GM12878 (cell line): ENCODE results near the gene WDR91. TPM values are rescaled to one million over a fixed set of nuclear protein-coding genes. Genes with fewer than 3 reads are reported as not detected.

Source experiments
- BMI1 ChIP-seq: fragments of 450-650 bp; IDR thresholded peaks from 2 replicates; pipeline ENCODE4 v1.6.1; 2016; ENCODE audit warnings: mild to moderate bottlenecking, moderate library complexity, borderline replicate concordance
- CEBPB ChIP-seq, 2 experiments: fragments of 150-350 bp in 1 of 2; IDR thresholded peaks; 2 replicates each; pipeline ENCODE4 v1.6.1; 2012 to 2014; ENCODE audit warnings: low read depth in 2 of 2, low read length in 2 of 2, borderline replicate concordance in 1 of 2, inconsistent platforms in 1 of 2
- DPF2 ChIP-seq: fragments of 450-650 bp; IDR thresholded peaks from 2 replicates; pipeline ENCODE4 v1.6.1; 2017; ENCODE audit warnings: mild to moderate bottlenecking
- NR2C2 ChIP-seq: IDR thresholded peaks from 2 replicates; pipeline ENCODE4 v1.6.1; 2011; ENCODE audit warnings: borderline replicate concordance, low read depth; ENCODE audit not compliant: control insufficient read depth, insufficient read length
- RAD21 ChIP-seq: IDR thresholded peaks from 2 replicates; pipeline ENCODE4 v1.6.1; 2011; ENCODE audit warnings: mild to moderate bottlenecking, low read depth, low read length, moderate library complexity; ENCODE audit not compliant: insufficient read depth
- RBBP5 ChIP-seq: fragments of 200-600 bp; sonication (generic); conservative IDR thresholded peaks from 2 replicates; pipeline ENCODE4 v1.6.1; 2016
- ZNF274 ChIP-seq: IDR thresholded peaks from one replicate; pipeline ENCODE4 v1.8.0; 2011; ENCODE audit not compliant: insufficient read length, insufficient read depth
- polyA plus RNA-seq, 11 experiments: library from polyadenylated mRNA; depleted of rRNA in 4 of 11; unstranded in 6 of 11; stranded (reverse) in 5 of 11; fragments of >200 nt; fragmentation: Nextera tagmentation in 4 of 11; fragmentation: Illumina TruSeq in 1 of 11; extraction: Ambion mirVana in 4 of 11; extraction: Trizol in 1 of 11; gene quantifications; 1 replicate in 1 of 11; 2 replicates in 10 of 11; pipeline versions ENCODE4 v1.2.1 to v1.2.3, GENCODE V29; 2011 to 2016; ENCODE audit warnings: inconsistent platforms in 2 of 11, missing spikeins in 2 of 11, low read depth in 1 of 11
- total RNA-seq, 4 experiments: library from RNA; depleted of rRNA in 3 of 4; stranded (reverse); fragments of >200 nt in 3 of 4; fragmentation: Illumina TruSeq in 1 of 4; extraction: Trizol in 1 of 4; gene quantifications; 2 replicates each; pipeline versions ENCODE4 v1.2.1 to v1.2.3, GENCODE V29; 2013 to 2021
- TF ChIP-seq, protein P1 (sequence below): IDR thresholded peaks from 2 replicates; pipeline ENCODE4 v1.6.1; 2012; ENCODE audit warnings: mild to moderate bottlenecking, low read depth, low read length
- TF ChIP-seq, protein P2 (sequence below), 3 experiments: IDR thresholded peaks in 2 of 3; conservative IDR thresholded peaks in 1 of 3; 2 replicates each; pipeline ENCODE4 v1.5.1; 2011; ENCODE audit warnings: low read depth in 3 of 3, low read length in 3 of 3, mild to moderate bottlenecking in 3 of 3, control low read depth in 2 of 3, moderate library complexity in 2 of 3, inconsistent platforms in 1 of 3, mixed read lengths in 1 of 3; ENCODE audit not compliant: control insufficient read depth in 2 of 3, insufficient read depth in 1 of 3; ENCODE audit errors: extremely low read depth in 1 of 3
- TF ChIP-seq, protein P3 (sequence below): fragments of 450-650 bp; IDR thresholded peaks from 2 replicates; pipeline ENCODE4 v1.6.1; 2017; ENCODE audit warnings: mild to moderate bottlenecking, moderate library complexity

Gene WDR91
- total and polyA plus RNA-seq, 10 of the 15 experiments (the other 5 are each of a cell fraction or from before 2014, with no cell fraction given), result 7.6 to 83.3 (median 16.5) TPM

DNA sequence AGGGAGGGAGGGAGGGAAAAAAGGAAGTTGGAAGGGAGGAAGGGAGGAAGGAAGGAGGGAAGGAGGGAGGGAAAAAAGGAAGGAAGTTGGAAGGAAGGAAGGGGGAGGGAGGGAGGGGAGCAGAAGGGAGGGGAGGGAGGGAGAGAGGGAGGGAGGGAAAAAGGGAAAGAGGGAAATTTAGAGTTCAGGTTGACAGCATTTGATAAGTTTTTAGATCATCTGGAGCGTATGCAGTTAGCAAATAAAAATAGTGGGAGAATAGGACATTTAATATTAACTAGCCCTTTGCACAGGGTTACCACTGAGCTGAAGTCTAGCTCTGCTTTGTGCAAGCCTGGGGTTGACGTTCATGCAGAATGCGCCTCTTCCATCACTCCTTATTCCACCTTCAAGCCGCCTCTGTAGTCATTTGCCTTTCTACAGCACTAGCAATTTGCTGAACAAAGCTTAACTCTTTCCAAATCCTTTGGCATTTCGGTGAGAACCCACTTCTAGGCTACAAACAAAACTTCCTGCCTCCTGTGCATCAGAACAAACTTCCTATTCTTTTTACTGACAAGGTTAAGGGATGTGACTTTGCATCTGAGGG is 30.9 kb upstream of the WDR91 start (continued):
- TF ChIP-seq DPF2 (no peak), RBBP5 (no peak), BMI1 (no peak), ZNF274 (no peak), RAD21 (no peak), NR2C2 (no peak), CEBPB (IDR thresholded peaks at IDR 0.05; ENCODE audit: borderline replicate concordance in 1 of 2, low read depth in 2 of 2, low read length in 2 of 2) (no peak)
- TF ChIP-seq, protein P1, sequence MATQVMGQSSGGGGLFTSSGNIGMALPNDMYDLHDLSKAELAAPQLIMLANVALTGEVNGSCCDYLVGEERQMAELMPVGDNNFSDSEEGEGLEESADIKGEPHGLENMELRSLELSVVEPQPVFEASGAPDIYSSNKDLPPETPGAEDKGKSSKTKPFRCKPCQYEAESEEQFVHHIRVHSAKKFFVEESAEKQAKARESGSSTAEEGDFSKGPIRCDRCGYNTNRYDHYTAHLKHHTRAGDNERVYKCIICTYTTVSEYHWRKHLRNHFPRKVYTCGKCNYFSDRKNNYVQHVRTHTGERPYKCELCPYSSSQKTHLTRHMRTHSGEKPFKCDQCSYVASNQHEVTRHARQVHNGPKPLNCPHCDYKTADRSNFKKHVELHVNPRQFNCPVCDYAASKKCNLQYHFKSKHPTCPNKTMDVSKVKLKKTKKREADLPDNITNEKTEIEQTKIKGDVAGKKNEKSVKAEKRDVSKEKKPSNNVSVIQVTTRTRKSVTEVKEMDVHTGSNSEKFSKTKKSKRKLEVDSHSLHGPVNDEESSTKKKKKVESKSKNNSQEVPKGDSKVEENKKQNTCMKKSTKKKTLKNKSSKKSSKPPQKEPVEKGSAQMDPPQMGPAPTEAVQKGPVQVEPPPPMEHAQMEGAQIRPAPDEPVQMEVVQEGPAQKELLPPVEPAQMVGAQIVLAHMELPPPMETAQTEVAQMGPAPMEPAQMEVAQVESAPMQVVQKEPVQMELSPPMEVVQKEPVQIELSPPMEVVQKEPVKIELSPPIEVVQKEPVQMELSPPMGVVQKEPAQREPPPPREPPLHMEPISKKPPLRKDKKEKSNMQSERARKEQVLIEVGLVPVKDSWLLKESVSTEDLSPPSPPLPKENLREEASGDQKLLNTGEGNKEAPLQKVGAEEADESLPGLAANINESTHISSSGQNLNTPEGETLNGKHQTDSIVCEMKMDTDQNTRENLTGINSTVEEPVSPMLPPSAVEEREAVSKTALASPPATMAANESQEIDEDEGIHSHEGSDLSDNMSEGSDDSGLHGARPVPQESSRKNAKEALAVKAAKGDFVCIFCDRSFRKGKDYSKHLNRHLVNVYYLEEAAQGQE, result no peak
- TF ChIP-seq, protein P2, sequence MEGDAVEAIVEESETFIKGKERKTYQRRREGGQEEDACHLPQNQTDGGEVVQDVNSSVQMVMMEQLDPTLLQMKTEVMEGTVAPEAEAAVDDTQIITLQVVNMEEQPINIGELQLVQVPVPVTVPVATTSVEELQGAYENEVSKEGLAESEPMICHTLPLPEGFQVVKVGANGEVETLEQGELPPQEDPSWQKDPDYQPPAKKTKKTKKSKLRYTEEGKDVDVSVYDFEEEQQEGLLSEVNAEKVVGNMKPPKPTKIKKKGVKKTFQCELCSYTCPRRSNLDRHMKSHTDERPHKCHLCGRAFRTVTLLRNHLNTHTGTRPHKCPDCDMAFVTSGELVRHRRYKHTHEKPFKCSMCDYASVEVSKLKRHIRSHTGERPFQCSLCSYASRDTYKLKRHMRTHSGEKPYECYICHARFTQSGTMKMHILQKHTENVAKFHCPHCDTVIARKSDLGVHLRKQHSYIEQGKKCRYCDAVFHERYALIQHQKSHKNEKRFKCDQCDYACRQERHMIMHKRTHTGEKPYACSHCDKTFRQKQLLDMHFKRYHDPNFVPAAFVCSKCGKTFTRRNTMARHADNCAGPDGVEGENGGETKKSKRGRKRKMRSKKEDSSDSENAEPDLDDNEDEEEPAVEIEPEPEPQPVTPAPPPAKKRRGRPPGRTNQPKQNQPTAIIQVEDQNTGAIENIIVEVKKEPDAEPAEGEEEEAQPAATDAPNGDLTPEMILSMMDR (IDR thresholded peaks at IDR 0.05 in 2 of 3, conservative IDR thresholded peaks at IDR 0.05 in 1 of 3; ENCODE audit: control insufficient read depth in 2 of 3, extremely low read depth in 1 of 3, insufficient read depth in 1 of 3, low read depth in 3 of 3, low read length in 3 of 3), result no peak
- TF ChIP-seq, protein P3, sequence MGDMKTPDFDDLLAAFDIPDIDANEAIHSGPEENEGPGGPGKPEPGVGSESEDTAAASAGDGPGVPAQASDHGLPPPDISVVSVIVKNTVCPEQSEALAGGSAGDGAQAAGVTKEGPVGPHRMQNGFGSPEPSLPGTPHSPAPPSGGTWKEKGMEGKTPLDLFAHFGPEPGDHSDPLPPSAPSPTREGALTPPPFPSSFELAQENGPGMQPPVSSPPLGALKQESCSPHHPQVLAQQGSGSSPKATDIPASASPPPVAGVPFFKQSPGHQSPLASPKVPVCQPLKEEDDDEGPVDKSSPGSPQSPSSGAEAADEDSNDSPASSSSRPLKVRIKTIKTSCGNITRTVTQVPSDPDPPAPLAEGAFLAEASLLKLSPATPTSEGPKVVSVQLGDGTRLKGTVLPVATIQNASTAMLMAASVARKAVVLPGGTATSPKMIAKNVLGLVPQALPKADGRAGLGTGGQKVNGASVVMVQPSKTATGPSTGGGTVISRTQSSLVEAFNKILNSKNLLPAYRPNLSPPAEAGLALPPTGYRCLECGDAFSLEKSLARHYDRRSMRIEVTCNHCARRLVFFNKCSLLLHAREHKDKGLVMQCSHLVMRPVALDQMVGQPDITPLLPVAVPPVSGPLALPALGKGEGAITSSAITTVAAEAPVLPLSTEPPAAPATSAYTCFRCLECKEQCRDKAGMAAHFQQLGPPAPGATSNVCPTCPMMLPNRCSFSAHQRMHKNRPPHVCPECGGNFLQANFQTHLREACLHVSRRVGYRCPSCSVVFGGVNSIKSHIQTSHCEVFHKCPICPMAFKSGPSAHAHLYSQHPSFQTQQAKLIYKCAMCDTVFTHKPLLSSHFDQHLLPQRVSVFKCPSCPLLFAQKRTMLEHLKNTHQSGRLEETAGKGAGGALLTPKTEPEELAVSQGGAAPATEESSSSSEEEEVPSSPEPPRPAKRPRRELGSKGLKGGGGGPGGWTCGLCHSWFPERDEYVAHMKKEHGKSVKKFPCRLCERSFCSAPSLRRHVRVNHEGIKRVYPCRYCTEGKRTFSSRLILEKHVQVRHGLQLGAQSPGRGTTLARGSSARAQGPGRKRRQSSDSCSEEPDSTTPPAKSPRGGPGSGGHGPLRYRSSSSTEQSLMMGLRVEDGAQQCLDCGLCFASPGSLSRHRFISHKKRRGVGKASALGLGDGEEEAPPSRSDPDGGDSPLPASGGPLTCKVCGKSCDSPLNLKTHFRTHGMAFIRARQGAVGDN, result no peak
- TF ChIP-seq, all 136 proteins: peak for 0
